Heart right ventricle (tissue), 16 donors: ENCODE results near the gene CNIH3. TPM values are rescaled to one million over a fixed set of nuclear protein-coding genes. Genes with fewer than 3 reads are reported as not detected.

ENCODE experiments used
- ATAC-seq, 8 donors: fragments of 200-7000 bp; cut with Tn5 transposase; one replicate each; pipeline ENCODE4 v1.9.1; 2020; ENCODE audit warnings: mild to moderate bottlenecking in 8 of 8, moderate library complexity in 8 of 8, moderate number of reproducible peaks in 1 of 8
- DNase-seq, 2 donors: peaks; one replicate each; pipeline ENCODE4 v3.0.0-alpha.2; 2020
- H3K27ac ChIP-seq, 10 donors: fragments of 200-600 bp; sonication (generic) in 2 of 10; one replicate each; pipeline versions ENCODE4 v1.5.0 to v1.8.0; 2020 to 2022; ENCODE audit warnings: mild to moderate bottlenecking in 3 of 10
- H3K27me3 ChIP-seq, 7 donors: fragments of 200-600 bp; one replicate each; pipeline ENCODE4 v1.8.0; 2021 to 2022; ENCODE audit warnings: mild to moderate bottlenecking in 2 of 7
- H3K36me3 ChIP-seq, 9 donors: fragments of 200-600 bp; sonication (generic) in 1 of 9; one replicate each; pipeline versions ENCODE4 v1.5.0 to v1.8.0; 2020 to 2022; ENCODE audit warnings: mild to moderate bottlenecking in 2 of 9
- H3K4me1 ChIP-seq, 9 donors: fragments of 200-600 bp; sonication (generic) in 1 of 9; one replicate each; pipeline versions ENCODE4 v1.5.0 to v1.8.0; 2020 to 2022; ENCODE audit warnings: mild to moderate bottlenecking in 4 of 9
- H3K4me3 ChIP-seq, 10 donors: fragments of 200-600 bp; sonication (generic) in 2 of 10; one replicate each; pipeline versions ENCODE4 v1.5.0 to v1.8.0; 2020 to 2022; ENCODE audit warnings: mild to moderate bottlenecking in 7 of 10, moderate library complexity in 2 of 10
- H3K9me3 ChIP-seq, 11 donors: fragments of 200-600 bp in 10 of 11; sonication (generic) in 2 of 11; one replicate each; pipeline versions ENCODE4 v1.5.0 to v1.8.0; 2013 to 2022; ENCODE audit warnings: mild to moderate bottlenecking in 2 of 11, control low read depth in 1 of 11, moderate library complexity in 1 of 11
- CTCF ChIP-seq, 9 donors: fragments of 200-600 bp; sonication (generic) in 2 of 9; IDR thresholded peaks; one replicate each; pipeline versions ENCODE4 v1.5.0 to v1.8.0; 2021 to 2022; ENCODE audit warnings: antibody characterized with exemption in 9 of 9, mild to moderate bottlenecking in 5 of 9, moderate library complexity in 1 of 9
- WGBS, 2 donors: extraction: QIAGEN DNeasy Blood & Tissue Kit; methylation state at CpG; one replicate each; pipeline ENCODE4 v1.1.7; 2013; ENCODE audit warnings: inconsistent platforms in 1 of 2; 5-methylcytosine and 5-hydroxymethylcytosine counted together
- intact Hi-C, 10 donors: fragments of 100-400 bp; cut with DNase I; formaldehyde crosslinking; loops; one replicate each; pipeline versions ENCODE4 v1.11.1 to v1.14.2; 2022
- polyA plus RNA-seq, 2 donors: library from polyadenylated mRNA; stranded (reverse); fragments of 200-250 nt; gene quantifications; one replicate each; pipeline ENCODE4 v1.2.3, GENCODE V29; 2013
- total RNA-seq, 10 donors: library from RNA; stranded (reverse); fragmentation: NEBNext Ultra II Directional in 3 of 10; extraction: Animal tissue kit (Norgen Biotek cat#: 25700) in 3 of 10; gene quantifications; one replicate each; pipeline versions ENCODE4 v1.2.1 to v1.2.4, GENCODE V29; 2021 to 2023
- donor health status: Arrhythmogenic right ventricular cardiomyopathy.
- donor health status: ischemic (EF 13 %, LVEDD 7.1; RV severe dilation, severe dysfunction).
- donor health status: healthy with polysubstance abuse.
- donor health status: DM: no; HTN: yes; CAD: no.
- donor health status: DM: no; HTN: no; CAD: no.
- donor health status: ischemic (EF 25% LVEDD 6.9; RV normal size, moderate dysfunction).
- donor health status: ischemic (EF 25% LVEDD 5.7; RV mildly dilated, moderate dysfunction).
- donor health status: healthy.
- donor health status: DM: yes; HTN: yes; CAD: no.
- donor health status: Ischemic cardiomyopathy.
- donor health status: ischemic (EF 35%, LVEDD 5.7; RV mildly dilated, moderate dysfunction).
- donor health status: nonischemic (EF 11% LVEDD 7.7; RV severe dilation, severe dysfunction).
- donor health status: DM: yes; HTN: yes; CAD: no.
- donor health status: PGD.
- donor health status: ischemic (EF 29% LVEDD 5.4; RV normal size, mild dysfunction).
- donor health status: nonischemic (EF 23%, LVEDD 6.1; RV moderate dilation, normal function).

CNIH3 gene
- total and polyA plus RNA-seq, 12 donors, result 0.28 to 1.8 (median 0.83) TPM

GRCh38 chr1:224668984-224669383 lies 52.9 kb downstream of the CNIH3 start:
- Histone ChIP-seq H3K4me3 (no peak overlapping the region), H3K27ac (no peak overlapping the region), H3K27me3 (peaks cover 0 to 8% (median 0%) of the 10 kb centered on the region in 7 donors), H3K4me1 (peaks cover 0 to 9% (median 0%) of the 10 kb centered on the region in 9 donors), H3K36me3 (no peaks in the 10 kb centered on the region), H3K9me3 (no peaks in the 10 kb centered on the region)
- intact Hi-C loops, result no loop called here
- 34 to 52% methylated on average over 3 of the region's 3 CpGs for WGBS, 2 donors
- ATAC-seq (peak in 1 of 8 donors; percentile 70), DNase-seq (no peak)
- no peak for TF ChIP-seq CTCF (IDR thresholded peaks at IDR 0.05)

DNA sequence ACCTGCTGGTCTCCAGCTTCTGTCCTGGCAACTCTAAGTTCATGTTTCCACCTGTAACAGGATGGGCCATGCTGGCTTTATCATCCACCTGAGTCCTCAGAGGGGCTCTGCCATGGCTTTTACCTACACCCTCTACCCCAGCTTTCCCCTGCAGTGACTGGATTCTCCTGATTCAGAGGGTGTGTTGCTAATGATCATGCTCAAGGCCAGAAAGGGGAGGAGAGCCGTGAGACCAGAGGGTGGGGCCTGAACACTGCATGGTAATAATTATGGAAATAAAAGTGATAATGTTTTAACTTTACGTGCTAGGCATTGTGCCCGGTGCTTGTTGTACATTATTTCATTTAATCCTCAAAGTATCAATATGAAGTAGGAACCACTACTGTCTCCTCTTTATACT lies 53.3 kb downstream of the CNIH3 start:
- Histone ChIP-seq H3K9me3 (no peaks in the 10 kb centered on the region), H3K27ac (no peak overlapping the region), H3K4me3 (no peak overlapping the region), H3K27me3 (peaks cover 0 to 8% (median 0%) of the 10 kb centered on the region in 7 donors), H3K36me3 (no peaks in the 10 kb centered on the region), H3K4me1 (peaks cover 0 to 9% (median 0%) of the 10 kb centered on the region in 9 donors)
- intact Hi-C loops, result no loop called here
- 87 to 89% methylated on average over 3 of the region's 3 CpGs for WGBS, 2 donors
- ATAC-seq (no peak), DNase-seq (no peak)
- no peak for TF ChIP-seq CTCF (IDR thresholded peaks at IDR 0.05)

DNA sequence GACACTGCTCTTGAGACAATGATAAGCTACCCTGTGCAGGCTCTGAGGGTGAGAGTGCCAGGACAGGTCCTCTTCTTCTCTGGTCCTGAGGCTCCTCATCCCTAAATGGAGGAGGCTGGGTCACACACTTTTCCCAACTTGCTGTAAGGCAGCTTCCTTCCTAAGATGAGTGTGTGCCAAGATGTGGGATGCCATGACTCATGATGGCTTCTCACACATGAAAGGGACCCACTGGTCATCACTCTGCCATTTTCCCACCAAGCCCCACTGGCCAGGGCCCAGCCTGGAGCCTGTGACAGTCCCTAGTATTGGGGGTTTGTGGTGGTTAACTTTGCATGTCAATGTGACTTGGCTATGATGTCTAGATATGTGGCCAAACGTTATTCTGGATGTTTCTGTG lies 54.4 kb downstream of the CNIH3 start:
- WGBS, 2 donors, result 57 to 59% methylated on average over 1 of the region's 1 CpG
- ATAC-seq (no peak), DNase-seq (no peak)
- Histone ChIP-seq H3K36me3 (no peaks in the 10 kb centered on the region), H3K9me3 (no peaks in the 10 kb centered on the region), H3K27me3 (peaks cover 0 to 8% (median 0%) of the 10 kb centered on the region in 7 donors), H3K4me3 (no peak overlapping the region), H3K4me1 (peaks cover 0 to 9% (median 0%) of the 10 kb centered on the region in 9 donors), H3K27ac (no peak overlapping the region)
- intact Hi-C loops, result no loop called here
- no peak for TF ChIP-seq CTCF (IDR thresholded peaks at IDR 0.05)

DNA sequence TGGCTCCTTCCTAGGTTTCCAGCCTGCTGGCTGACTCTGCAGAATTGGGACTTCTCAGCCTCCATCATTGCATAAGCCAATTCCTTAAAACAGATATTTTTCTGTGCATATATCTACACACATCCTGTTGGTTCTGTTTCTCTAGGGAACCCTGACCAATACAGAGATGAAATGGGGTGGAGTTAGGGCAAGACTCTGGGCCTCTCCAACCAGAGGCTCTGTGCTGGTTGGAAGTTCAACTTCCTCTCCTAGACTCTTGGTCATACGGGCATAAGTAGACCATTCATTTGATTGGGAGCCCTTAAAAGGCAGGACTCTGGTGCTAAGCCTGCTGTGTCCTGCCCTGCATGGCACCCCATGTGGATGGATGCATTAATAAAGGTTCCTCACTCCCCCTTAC lies 55.0 kb downstream of the CNIH3 start:
- Histone ChIP-seq H3K27me3 (peaks cover 0 to 8% (median 0%) of the 10 kb centered on the region in 7 donors), H3K4me1 (peaks cover 0 to 9% (median 0%) of the 10 kb centered on the region in 9 donors), H3K36me3 (no peaks in the 10 kb centered on the region), H3K4me3 (no peak overlapping the region), H3K27ac (no peak overlapping the region), H3K9me3 (no peaks in the 10 kb centered on the region)
- DNase-seq (no peak), ATAC-seq (no peak)
- WGBS, 2 donors, result 73 to 74% methylated on average over 1 of the region's 1 CpG
- TF ChIP-seq CTCF (IDR thresholded peaks at IDR 0.05), result no peak
- intact Hi-C loops, result no loop called here
